ENCODE data around the gene SKIC8.

Gene SKIC8

DNA sequence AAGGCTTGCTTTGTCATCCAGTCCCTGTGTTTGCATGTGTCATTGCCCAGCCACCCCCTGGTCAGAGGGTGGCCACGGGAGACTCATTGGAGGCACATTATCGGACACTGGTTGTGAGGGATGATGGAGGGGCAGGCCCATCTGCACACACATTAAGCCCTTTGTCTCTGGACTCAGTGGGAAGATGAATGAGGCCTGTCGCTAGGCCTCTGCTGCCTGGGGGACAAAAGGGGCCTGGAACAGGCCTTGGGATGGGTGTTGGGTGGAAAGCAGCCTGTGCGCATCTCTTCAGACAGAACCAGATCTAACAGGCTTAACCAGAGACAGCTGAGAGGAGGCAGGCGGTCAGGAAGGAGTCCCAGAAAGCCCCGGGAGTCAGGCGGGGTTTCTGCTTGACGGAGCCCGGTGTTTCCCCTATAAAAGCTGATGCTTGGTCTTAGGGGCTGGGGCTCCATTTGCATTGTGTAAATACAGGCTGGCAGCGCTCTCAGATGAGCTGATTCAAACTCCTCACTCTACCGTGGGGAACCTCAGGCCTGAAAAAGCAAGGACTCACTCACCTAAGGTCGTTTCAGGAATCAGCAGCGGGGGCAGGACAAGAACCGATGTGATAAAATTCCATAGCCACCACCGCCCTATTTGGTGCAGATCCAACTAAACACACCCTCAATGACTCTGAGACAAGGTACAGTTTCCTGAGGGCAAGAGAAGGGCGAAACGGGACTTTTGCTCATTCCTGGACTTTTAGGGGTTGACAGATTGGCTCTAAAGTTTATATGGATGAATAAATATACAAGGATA, 17.1 kb upstream of the SKIC8 start:
- TF ChIP-seq, protein P1, sequence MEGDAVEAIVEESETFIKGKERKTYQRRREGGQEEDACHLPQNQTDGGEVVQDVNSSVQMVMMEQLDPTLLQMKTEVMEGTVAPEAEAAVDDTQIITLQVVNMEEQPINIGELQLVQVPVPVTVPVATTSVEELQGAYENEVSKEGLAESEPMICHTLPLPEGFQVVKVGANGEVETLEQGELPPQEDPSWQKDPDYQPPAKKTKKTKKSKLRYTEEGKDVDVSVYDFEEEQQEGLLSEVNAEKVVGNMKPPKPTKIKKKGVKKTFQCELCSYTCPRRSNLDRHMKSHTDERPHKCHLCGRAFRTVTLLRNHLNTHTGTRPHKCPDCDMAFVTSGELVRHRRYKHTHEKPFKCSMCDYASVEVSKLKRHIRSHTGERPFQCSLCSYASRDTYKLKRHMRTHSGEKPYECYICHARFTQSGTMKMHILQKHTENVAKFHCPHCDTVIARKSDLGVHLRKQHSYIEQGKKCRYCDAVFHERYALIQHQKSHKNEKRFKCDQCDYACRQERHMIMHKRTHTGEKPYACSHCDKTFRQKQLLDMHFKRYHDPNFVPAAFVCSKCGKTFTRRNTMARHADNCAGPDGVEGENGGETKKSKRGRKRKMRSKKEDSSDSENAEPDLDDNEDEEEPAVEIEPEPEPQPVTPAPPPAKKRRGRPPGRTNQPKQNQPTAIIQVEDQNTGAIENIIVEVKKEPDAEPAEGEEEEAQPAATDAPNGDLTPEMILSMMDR (conservative IDR thresholded peaks at IDR 0.05; ENCODE audit: low read depth, low read length), result no peak
- H3K4me3 ChIP-seq (ENCODE audit: low read depth, low read length), result no peak overlapping the region
- no peak for DNase-seq (ENCODE audit: low read depth)

DNA sequence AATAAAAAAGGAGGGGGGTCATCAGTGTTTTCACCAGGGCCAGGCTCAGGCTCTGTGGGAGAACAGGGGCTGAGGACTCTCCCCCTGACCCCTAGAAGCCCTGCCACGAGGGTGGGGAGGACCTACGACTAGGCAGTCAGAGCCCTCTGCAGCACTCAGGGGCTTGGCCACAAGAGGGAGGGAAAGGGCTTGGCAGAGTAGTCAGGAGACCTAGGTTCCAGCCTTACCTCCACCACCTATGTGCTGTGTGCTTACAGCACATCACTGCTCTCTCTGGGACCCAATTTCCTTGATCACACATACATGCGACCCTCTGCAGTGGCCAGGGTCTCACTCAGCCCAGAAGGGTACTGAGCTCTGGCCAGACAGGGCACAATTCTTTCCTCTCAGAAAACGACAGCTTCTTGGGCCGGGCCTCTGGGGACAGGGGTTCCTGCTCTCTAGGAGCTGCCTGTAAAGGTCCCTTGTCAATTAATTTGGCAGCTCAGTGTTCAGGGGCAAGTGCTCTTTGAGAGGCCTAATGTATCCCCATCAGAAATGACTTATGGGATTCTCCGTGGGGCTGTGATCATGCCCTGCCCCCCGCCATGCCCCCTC, 16.4 kb upstream of the SKIC8 start:
- DNase-seq (ENCODE audit: low read depth), result peak; percentile 42
- TF ChIP-seq, protein P1 (conservative IDR thresholded peaks at IDR 0.05; ENCODE audit: low read depth, low read length), result peak; percentile 58
- no peak overlapping the region for H3K4me3 ChIP-seq (ENCODE audit: low read depth, low read length)

- no peak for DNase-seq (ENCODE audit: low read depth)
- H3K4me3 ChIP-seq (ENCODE audit: low read depth, low read length), result no peak overlapping the region
- TF ChIP-seq, protein P1 (conservative IDR thresholded peaks at IDR 0.05; ENCODE audit: low read depth, low read length), result no peak
These were observed 14.8 kb upstream of the SKIC8 start for GRCh38 chr15:78314181-78314581.

DNA sequence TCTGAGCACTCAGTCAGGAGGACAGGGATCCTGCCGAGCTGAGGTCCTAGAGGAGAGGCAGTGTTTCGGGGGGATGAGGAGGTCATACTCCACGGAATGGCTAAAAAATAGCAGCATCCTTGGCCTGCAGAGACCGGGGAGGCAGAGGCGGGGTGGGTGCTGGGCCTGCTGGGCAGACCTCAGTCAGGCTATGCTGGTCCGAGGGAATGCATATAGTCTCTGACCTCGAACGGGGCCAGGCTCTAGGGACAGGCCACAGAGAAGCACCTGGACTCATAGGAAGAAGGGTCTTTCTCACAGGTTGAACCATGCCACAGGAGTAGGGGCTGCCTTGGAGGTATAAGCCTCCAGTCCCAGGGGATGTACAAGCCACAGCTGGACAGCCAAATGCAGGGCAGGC, 14.0 kb upstream of the SKIC8 start:
- no peak for DNase-seq (ENCODE audit: low read depth)
- TF ChIP-seq, protein P1 (conservative IDR thresholded peaks at IDR 0.05; ENCODE audit: low read depth, low read length), result no peak

DNA sequence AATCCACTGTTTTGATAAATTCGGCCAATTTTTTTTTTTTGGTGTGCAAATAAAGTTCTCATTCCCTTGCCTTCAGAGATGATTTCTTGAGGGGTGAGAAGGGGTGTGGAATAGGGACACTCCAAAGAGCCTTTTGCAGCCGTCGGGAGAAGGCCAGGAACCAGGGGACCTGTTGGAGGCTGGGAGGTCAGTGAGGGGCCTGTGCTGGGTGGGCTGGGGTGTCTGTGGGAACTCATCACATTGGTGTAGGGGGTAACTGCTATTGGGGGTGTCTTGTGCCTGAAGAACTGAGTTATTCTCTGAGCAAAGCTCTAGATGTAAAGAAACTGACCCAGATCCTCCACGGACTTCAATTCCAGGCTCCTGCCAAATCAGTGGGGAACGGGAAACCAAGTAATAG, 13.5 kb upstream of the SKIC8 start:
- no peak for DNase-seq (ENCODE audit: low read depth)
- TF ChIP-seq, protein P1 (conservative IDR thresholded peaks at IDR 0.05; ENCODE audit: low read depth, low read length), result no peak
- H3K4me3 ChIP-seq (ENCODE audit: low read depth, low read length), result no peak overlapping the region

More for the DNA sequence above, 14.0 kb upstream of the SKIC8 start:
- no peak overlapping the region for H3K4me3 ChIP-seq (ENCODE audit: low read depth, low read length)

GRCh38 chr15:78312536-78312935, 13.1 kb upstream of the SKIC8 start:
- H3K4me3 ChIP-seq (ENCODE audit: low read depth, low read length), result no peak overlapping the region
- TF ChIP-seq, protein P1 (conservative IDR thresholded peaks at IDR 0.05; ENCODE audit: low read depth, low read length), result no peak
- no peak for DNase-seq (ENCODE audit: low read depth)

- no peak overlapping the region for H3K4me3 ChIP-seq (ENCODE audit: low read depth, low read length)
- TF ChIP-seq, protein P1 (conservative IDR thresholded peaks at IDR 0.05; ENCODE audit: low read depth, low read length), result no peak
- no peak for DNase-seq (ENCODE audit: low read depth)
These were observed 11.9 kb upstream of the SKIC8 start for GRCh38 chr15:78311292-78311691.
